ENCODE data around the gene BTRC. TPM values are rescaled to one million over a fixed set of nuclear protein-coding genes. Genes with fewer than 3 reads are reported as not detected.

BTRC gene
- total RNA-seq, 1 donor from 2014 or later, result 0.96 TPM

GRCh38 chr10:101538446-101538845 is 184.5 kb downstream of the BTRC start:
- H3K4me1 ChIP-seq, result no peaks in the 10 kb centered on the region
- intact Hi-C loops (cut with DNase I), result no loop called here
- H3K27me3 ChIP-seq, result no peaks in the 10 kb centered on the region
- no peaks in the 10 kb centered on the region for H3K9me3 ChIP-seq
- DNase-seq (ENCODE audit: low spot score in 2 of 2), result no peak
- H3K4me3 ChIP-seq, result no peak overlapping the region
- H3K27ac ChIP-seq, result no peak overlapping the region
- H3K36me3 ChIP-seq, result peaks cover 5 to 10% of the 10 kb centered on the region in 2 donors
- no peak for TF ChIP-seq CTCF (IDR thresholded peaks at IDR 0.05)

- Histone ChIP-seq H3K9me3 (no peaks in the 10 kb centered on the region), H3K36me3 (peaks cover 1 to 2% of the 10 kb centered on the region in 2 donors), H3K4me1 (peaks cover 0 to 8% of the 10 kb centered on the region in 2 donors), H3K27ac (no peak overlapping the region), H3K27me3 (no peaks in the 10 kb centered on the region), H3K4me3 (no peak overlapping the region)
- intact Hi-C loops (cut with DNase I), result no loop called here
- no peak for TF ChIP-seq CTCF (IDR thresholded peaks at IDR 0.05)
- no peak for DNase-seq (ENCODE audit: low spot score in 2 of 2)
Measured at GRCh38 chr10:101545898-101546297, 191.9 kb downstream of the BTRC start.

- no peak for TF ChIP-seq CTCF (IDR thresholded peaks at IDR 0.05)
- Histone ChIP-seq H3K9me3 (no peaks in the 10 kb centered on the region), H3K36me3 (peaks cover 22 to 33% of the 10 kb centered on the region in 2 donors), H3K27me3 (no peaks in the 10 kb centered on the region), H3K4me1 (peaks cover 0 to 8% of the 10 kb centered on the region in 2 donors), H3K27ac (no peak overlapping the region), H3K4me3 (no peak overlapping the region)
- intact Hi-C loops (cut with DNase I), result no loop called here
- no peak for DNase-seq (ENCODE audit: low spot score in 2 of 2)
Measured at GRCh38 chr10:101550965-101551364, 197.0 kb downstream of the BTRC start.

- intact Hi-C loops (cut with DNase I), result no loop called here
- peaks cover 22 to 33% of the 10 kb centered on the region in 2 donors for H3K36me3 ChIP-seq
- no peaks in the 10 kb centered on the region for H3K27me3 ChIP-seq
- H3K27ac ChIP-seq, result no peak overlapping the region
- no peak overlapping the region for H3K4me3 ChIP-seq
- peaks cover 0 to 8% of the 10 kb centered on the region in 2 donors for H3K4me1 ChIP-seq
- no peaks in the 10 kb centered on the region for H3K9me3 ChIP-seq
- no peak for TF ChIP-seq CTCF (IDR thresholded peaks at IDR 0.05)
- DNase-seq (ENCODE audit: low spot score in 2 of 2), result no peak
Measured at GRCh38 chr10:101552442-101552841, 198.5 kb downstream of the BTRC start.

GRCh38 chr10:101557541-101557940 is 203.6 kb downstream of the BTRC start:
- Histone ChIP-seq H3K9me3 (no peaks in the 10 kb centered on the region), H3K36me3 (peaks cover 8 to 19% of the 10 kb centered on the region in 2 donors), H3K27ac (no peak overlapping the region), H3K4me3 (no peak overlapping the region), H3K4me1 (no peaks in the 10 kb centered on the region), H3K27me3 (no peaks in the 10 kb centered on the region)
- intact Hi-C loops (cut with DNase I), result no loop called here
- DNase-seq (ENCODE audit: low spot score in 2 of 2), result no peak
- TF ChIP-seq CTCF (IDR thresholded peaks at IDR 0.05), result no peak

- H3K4me1 ChIP-seq, result no peaks in the 10 kb centered on the region
- H3K9me3 ChIP-seq, result no peaks in the 10 kb centered on the region
- no peak overlapping the region for H3K27ac ChIP-seq
- peaks cover 4 to 13% of the 10 kb centered on the region in 2 donors for H3K36me3 ChIP-seq
- DNase-seq (ENCODE audit: low spot score in 2 of 2), result no peak
- no peaks in the 10 kb centered on the region for H3K27me3 ChIP-seq
- intact Hi-C loops (cut with DNase I), result no loop called here
- no peak overlapping the region for H3K4me3 ChIP-seq
- TF ChIP-seq CTCF (IDR thresholded peaks at IDR 0.05), result no peak
Measured at GRCh38 chr10:101558204-101558603, 204.2 kb downstream of the BTRC start.

Data from ascending aorta (tissue), 2 donors.